HepG2 (cell line): ENCODE measurements around the gene U2SURP. TPM values are rescaled to one million over a fixed set of nuclear protein-coding genes. Genes with fewer than 3 reads are reported as not detected.

ENCODE experiments used
- ARNTL ChIP-seq: sonication (generic); formaldehyde crosslinking; IDR thresholded peaks from 2 replicates; pipeline ENCODE4 v1.4.0; 2020; ENCODE audit warnings: mild to moderate bottlenecking, missing genetic modification reagents
- BORCS8-MEF2B ChIP-seq: sonication (generic); formaldehyde crosslinking; IDR thresholded peaks from 2 replicates; pipeline ENCODE4 v1.8.0; 2022; ENCODE audit warnings: mild to moderate bottlenecking, missing genetic modification reagents
- CBFB ChIP-seq: sonication (generic); formaldehyde crosslinking; IDR thresholded peaks from 2 replicates; pipeline ENCODE4 v1.4.0; 2020; ENCODE audit warnings: missing genetic modification reagents
- CBX5 ChIP-seq: sonication (generic); formaldehyde crosslinking; IDR thresholded peaks from 2 replicates; pipeline ENCODE4 v1.4.0; 2020; ENCODE audit warnings: missing genetic modification reagents, borderline replicate concordance
- GABPA ChIP-seq, 2 experiments: IDR thresholded peaks; 2 replicates each; pipeline ENCODE4 v1.6.1; 2011 to 2016; ENCODE audit warnings: low read depth in 2 of 2, low read length in 1 of 2, missing biosample characterization in 1 of 2, missing genetic modification characterization in 1 of 2
- GATA4 ChIP-seq: sonication (generic); IDR thresholded peaks from 2 replicates; pipeline ENCODE4 v1.6.1; 2016; ENCODE audit warnings: antibody characterized with exemption, low read depth, borderline replicate concordance
- NKX3-1 ChIP-seq: sonication (generic); formaldehyde crosslinking; IDR thresholded peaks from 2 replicates; pipeline ENCODE4 v1.5.0; 2020; ENCODE audit warnings: missing genetic modification reagents
- PAWR ChIP-seq: sonication (generic); formaldehyde crosslinking; IDR thresholded peaks from 2 replicates; pipeline ENCODE4 v1.4.0; 2020; ENCODE audit warnings: missing genetic modification reagents, mild to moderate bottlenecking, borderline replicate concordance
- PLRG1 ChIP-seq: fragments of 450-650 bp; conservative IDR thresholded peaks from 2 replicates; pipeline ENCODE4 v1.6.1; 2016
- TBL1XR1 ChIP-seq: fragments of 150-350 bp; IDR thresholded peaks from 2 replicates; pipeline ENCODE4 v1.6.1; 2014; ENCODE audit warnings: borderline replicate concordance, low read length; ENCODE audit not compliant: partially characterized antibody
- ZNF160 ChIP-seq: sonication (generic); formaldehyde crosslinking; IDR thresholded peaks from 2 replicates; pipeline ENCODE4 v1.8.0; 2022; ENCODE audit warnings: mild to moderate bottlenecking, inconsistent platforms, missing genetic modification reagents
- ZNF264 ChIP-seq: sonication (generic); formaldehyde crosslinking; IDR thresholded peaks from 2 replicates; pipeline ENCODE4 v1.4.0; 2020; ENCODE audit warnings: missing genetic modification reagents
- ZNF510 ChIP-seq: sonication (generic); formaldehyde crosslinking; IDR thresholded peaks from 2 replicates; pipeline ENCODE4 v1.4.0; 2020; ENCODE audit warnings: low read depth, mild to moderate bottlenecking, missing genetic modification reagents
- ZNF549 ChIP-seq: sonication (generic); formaldehyde crosslinking; IDR thresholded peaks from 2 replicates; pipeline ENCODE4 v1.5.0; 2020; ENCODE audit warnings: missing genetic modification reagents
- ZNF564 ChIP-seq: sonication (generic); formaldehyde crosslinking; IDR thresholded peaks from 2 replicates; pipeline ENCODE4 v1.8.1; 2023; ENCODE audit warnings: mild to moderate bottlenecking, missing genetic modification reagents
- ZSCAN22 ChIP-seq: sonication (generic); formaldehyde crosslinking; IDR thresholded peaks from 2 replicates; pipeline ENCODE4 v1.4.0; 2020; ENCODE audit warnings: mild to moderate bottlenecking, missing genetic modification reagents
- polyA plus RNA-seq, 8 experiments: library from polyadenylated mRNA; depleted of rRNA in 3 of 8; stranded (reverse) in 7 of 8; unstranded in 1 of 8; fragments of >200 nt; fragmentation: Illumina TruSeq in 4 of 8; extraction: Trizol in 4 of 8; gene quantifications; 2 replicates each; pipeline versions ENCODE4 v1.2.1 to v1.2.3, GENCODE V29; 2011 to 2016; ENCODE audit warnings: low read depth in 4 of 8, missing spikeins in 1 of 8, mixed read lengths in 1 of 8; ENCODE audit not compliant: insufficient read depth in 1 of 8
- total RNA-seq, 5 experiments: library from RNA; depleted of rRNA; stranded (reverse); fragments of >200 nt; fragmentation: Illumina TruSeq; extraction: Trizol; gene quantifications; 2 replicates each; pipeline ENCODE4 v1.2.3, GENCODE V29; 2016; ENCODE audit warnings: low read depth in 1 of 5
- TF ChIP-seq, protein P1 (sequence below): sonication (generic); formaldehyde crosslinking; conservative IDR thresholded peaks from 2 replicates; pipeline ENCODE4 v1.4.0; 2020; ENCODE audit warnings: mild to moderate bottlenecking, missing genetic modification reagents, moderate library complexity
- TF ChIP-seq, protein P2 (sequence below): sonication (generic); formaldehyde crosslinking; conservative IDR thresholded peaks from 2 replicates; pipeline ENCODE4 v1.4.0; 2020; ENCODE audit warnings: missing genetic modification reagents
- TF ChIP-seq, protein P3 (sequence below): sonication (generic); formaldehyde crosslinking; IDR thresholded peaks from 2 replicates; pipeline ENCODE4 v1.8.0; 2022; ENCODE audit warnings: missing genetic modification reagents, low read depth, mild to moderate bottlenecking, borderline replicate concordance
- TF ChIP-seq, protein P4 (sequence below): sonication (generic); formaldehyde crosslinking; IDR thresholded peaks from 2 replicates; pipeline ENCODE4 v1.4.0; 2020; ENCODE audit warnings: missing genetic modification reagents, borderline replicate concordance

U2SURP gene
- total and polyA plus RNA-seq, 2 of the 13 experiments (the other 11 are each of a cell fraction or from before 2014, with no cell fraction given): 55.9 to 173 TPM

DNA sequence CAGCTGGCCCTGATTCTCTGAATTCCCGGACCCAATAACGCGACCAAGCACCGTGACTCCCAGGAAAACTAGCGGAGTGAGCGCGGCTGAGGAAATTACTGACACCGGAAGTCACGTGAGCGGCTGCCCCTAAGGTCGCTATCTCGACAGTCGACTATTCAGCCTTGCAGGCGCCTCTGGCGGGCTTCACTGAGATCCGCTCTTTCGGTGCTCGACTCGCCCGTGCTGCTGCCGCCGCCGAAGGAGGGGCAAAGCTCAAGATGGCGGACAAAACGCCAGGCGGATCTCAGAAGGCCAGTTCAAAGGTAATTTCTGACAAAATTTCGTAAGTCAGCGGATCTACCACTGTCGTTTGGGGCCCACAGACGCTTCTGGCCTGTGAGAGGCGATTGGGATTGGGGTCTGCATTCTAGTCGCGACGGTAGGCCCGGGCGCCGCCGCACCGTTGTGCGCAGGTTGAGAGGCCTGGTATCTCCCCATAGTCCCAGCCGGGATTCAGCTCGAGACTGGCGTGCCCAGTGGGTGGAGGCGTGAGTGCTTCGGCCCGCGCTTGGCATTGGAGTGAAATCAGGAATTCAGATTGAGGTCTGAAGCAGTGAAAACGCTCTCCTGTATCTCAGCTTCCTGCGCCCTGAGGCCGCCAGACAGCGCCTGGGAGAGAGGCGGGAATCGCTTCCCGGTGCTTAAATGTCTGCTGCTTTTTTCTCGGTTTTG, at the start of gene U2SURP (continued):
- TF ChIP-seq, protein P1, sequence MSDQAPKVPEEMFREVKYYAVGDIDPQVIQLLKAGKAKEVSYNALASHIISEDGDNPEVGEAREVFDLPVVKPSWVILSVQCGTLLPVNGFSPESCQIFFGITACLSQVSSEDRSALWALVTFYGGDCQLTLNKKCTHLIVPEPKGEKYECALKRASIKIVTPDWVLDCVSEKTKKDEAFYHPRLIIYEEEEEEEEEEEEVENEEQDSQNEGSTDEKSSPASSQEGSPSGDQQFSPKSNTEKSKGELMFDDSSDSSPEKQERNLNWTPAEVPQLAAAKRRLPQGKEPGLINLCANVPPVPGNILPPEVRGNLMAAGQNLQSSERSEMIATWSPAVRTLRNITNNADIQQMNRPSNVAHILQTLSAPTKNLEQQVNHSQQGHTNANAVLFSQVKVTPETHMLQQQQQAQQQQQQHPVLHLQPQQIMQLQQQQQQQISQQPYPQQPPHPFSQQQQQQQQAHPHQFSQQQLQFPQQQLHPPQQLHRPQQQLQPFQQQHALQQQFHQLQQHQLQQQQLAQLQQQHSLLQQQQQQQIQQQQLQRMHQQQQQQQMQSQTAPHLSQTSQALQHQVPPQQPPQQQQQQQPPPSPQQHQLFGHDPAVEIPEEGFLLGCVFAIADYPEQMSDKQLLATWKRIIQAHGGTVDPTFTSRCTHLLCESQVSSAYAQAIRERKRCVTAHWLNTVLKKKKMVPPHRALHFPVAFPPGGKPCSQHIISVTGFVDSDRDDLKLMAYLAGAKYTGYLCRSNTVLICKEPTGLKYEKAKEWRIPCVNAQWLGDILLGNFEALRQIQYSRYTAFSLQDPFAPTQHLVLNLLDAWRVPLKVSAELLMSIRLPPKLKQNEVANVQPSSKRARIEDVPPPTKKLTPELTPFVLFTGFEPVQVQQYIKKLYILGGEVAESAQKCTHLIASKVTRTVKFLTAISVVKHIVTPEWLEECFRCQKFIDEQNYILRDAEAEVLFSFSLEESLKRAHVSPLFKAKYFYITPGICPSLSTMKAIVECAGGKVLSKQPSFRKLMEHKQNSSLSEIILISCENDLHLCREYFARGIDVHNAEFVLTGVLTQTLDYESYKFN (CRISPR knock-in tag): peak; percentile 69
- TF ChIP-seq, protein P2, sequence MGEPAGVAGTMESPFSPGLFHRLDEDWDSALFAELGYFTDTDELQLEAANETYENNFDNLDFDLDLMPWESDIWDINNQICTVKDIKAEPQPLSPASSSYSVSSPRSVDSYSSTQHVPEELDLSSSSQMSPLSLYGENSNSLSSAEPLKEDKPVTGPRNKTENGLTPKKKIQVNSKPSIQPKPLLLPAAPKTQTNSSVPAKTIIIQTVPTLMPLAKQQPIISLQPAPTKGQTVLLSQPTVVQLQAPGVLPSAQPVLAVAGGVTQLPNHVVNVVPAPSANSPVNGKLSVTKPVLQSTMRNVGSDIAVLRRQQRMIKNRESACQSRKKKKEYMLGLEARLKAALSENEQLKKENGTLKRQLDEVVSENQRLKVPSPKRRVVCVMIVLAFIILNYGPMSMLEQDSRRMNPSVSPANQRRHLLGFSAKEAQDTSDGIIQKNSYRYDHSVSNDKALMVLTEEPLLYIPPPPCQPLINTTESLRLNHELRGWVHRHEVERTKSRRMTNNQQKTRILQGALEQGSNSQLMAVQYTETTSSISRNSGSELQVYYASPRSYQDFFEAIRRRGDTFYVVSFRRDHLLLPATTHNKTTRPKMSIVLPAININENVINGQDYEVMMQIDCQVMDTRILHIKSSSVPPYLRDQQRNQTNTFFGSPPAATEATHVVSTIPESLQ (CRISPR knock-in tag): no peak; the same call in 1 of the 2 replicates
- TF ChIP-seq GATA4 (peak; percentile 28; the same call in 1 of the 2 replicates), BORCS8-MEF2B (CRISPR knock-in tag) (peak; percentile 85; the same call in 1 of the 2 replicates), CBFB (CRISPR knock-in tag) (peak; percentile 55; the same call in 1 of the 2 replicates), TBL1XR1 (peak; percentile 69), PAWR (0 out of 2 replicates have a peak, but pooled peaks have one; percentile 37), NKX3-1 (peak; percentile 71), PLRG1 (no peak), ZNF510 (CRISPR knock-in tag) (peak; percentile 37; the same call in 1 of the 2 replicates), GABPA (IDR thresholded peaks at IDR 0.05; ENCODE audit: low read depth, low read length) (peak; percentile 78), GABPA (CRISPR knock-in tag; IDR thresholded peaks at IDR 0.05; ENCODE audit: low read depth) (peak; percentile 97), ZNF564 (CRISPR knock-in tag) (peak; percentile 56; the same call in 1 of the 2 replicates), ZNF160 (CRISPR knock-in tag) (0 out of 2 replicates have a peak, but pooled peaks have one; percentile 12), CBX5 (CRISPR knock-in tag) (peak; percentile 62; the same call in 1 of the 2 replicates), ZNF264 (CRISPR knock-in tag) (0 out of 2 replicates have a peak, but pooled peaks have one; percentile 18), ZNF549 (no peak), ARNTL (peak; percentile 71), ZSCAN22 (CRISPR knock-in tag) (peak; percentile 66; the same call in 1 of the 2 replicates)
- TF ChIP-seq, protein P3, sequence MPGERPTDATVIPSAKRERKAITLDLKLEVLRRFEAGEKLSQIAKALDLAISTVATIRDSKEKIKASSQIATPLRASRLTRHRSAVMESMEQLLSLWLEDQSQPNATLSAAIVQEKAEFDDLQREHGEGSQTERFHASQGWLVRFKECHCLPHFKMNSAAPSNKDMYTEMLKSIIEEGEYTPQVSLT (CRISPR knock-in tag): no peak; the same call in 1 of the 2 replicates
- TF ChIP-seq, protein P4, sequence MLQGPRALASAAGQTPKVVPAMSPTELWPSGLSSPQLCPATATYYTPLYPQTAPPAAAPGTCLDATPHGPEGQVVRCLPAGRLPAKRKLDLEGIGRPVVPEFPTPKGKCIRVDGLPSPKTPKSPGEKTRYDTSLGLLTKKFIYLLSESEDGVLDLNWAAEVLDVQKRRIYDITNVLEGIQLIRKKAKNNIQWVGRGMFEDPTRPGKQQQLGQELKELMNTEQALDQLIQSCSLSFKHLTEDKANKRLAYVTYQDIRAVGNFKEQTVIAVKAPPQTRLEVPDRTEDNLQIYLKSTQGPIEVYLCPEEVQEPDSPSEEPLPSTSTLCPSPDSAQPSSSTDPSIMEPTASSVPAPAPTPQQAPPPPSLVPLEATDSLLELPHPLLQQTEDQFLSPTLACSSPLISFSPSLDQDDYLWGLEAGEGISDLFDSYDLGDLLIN: peak; percentile 69; the same call in 1 of the 2 replicates
